Measurements from ENCODE around the gene KIAA0232. TPM values are rescaled to one million over a fixed set of nuclear protein-coding genes. Genes with fewer than 3 reads are reported as not detected.

KIAA0232 gene
- total and polyA plus RNA-seq, 10 of the 15 experiments (the other 5 are each of a cell fraction or from before 2014, with no cell fraction given): 2.8 to 15.1 (median 10.8) TPM

GRCh38 chr4:6758728-6759127 is 23.8 kb upstream of the KIAA0232 start:
- BruUV-seq (replicated peaks): no TSS peak
- intact Hi-C loops (cut with micrococcal nuclease; ENCODE audit: unreplicated experiment): no loop called here
- FAIRE-seq: no peak

GRCh38 chr4:6760865-6761264 is 21.7 kb upstream of the KIAA0232 start:
- no peaks in the 10 kb centered on the region for H4K20me1 ChIP-seq (ENCODE audit: control insufficient read depth, insufficient read depth)
- CTCF ChIA-PET: interaction anchor here (1.7 kb wide), 1 partner anchor 113 kb away, joined by 6 read pairs; no protein-coding TSS in a partner anchor
- no peaks in the 10 kb centered on the region for H3K36me3 ChIP-seq (ENCODE audit: control insufficient read depth in 2 of 2, insufficient read depth in 2 of 2, low read length in 1 of 2)
- H3K4me1 ChIP-seq (ENCODE audit: control insufficient read depth, insufficient read depth, low read length): no peaks in the 10 kb centered on the region
- no peaks in the 10 kb centered on the region for H3K79me2 ChIP-seq (ENCODE audit: control insufficient read depth, insufficient read depth, low read length)
- H3K4me2 ChIP-seq (ENCODE audit: control insufficient read depth, insufficient read depth): no peak overlapping the region
- no peak overlapping the region for H2AFZ ChIP-seq (ENCODE audit: control insufficient read depth, low read depth, low read length)
- FAIRE-seq: no peak
- DNase-seq (ENCODE audit: low read depth, low spot score): no peak
- no peak overlapping the region for H3K27ac ChIP-seq (ENCODE audit: control insufficient read depth, insufficient read depth)
- POLR2A ChIA-PET: no interaction called here
- RAD21 ChIA-PET (ENCODE audit: unreplicated experiment): no interaction called here
- BruUV-seq (replicated peaks): no TSS peak
- no peak for ATAC-seq
- H3K9me3 ChIP-seq (replicated peaks; ENCODE audit: control insufficient read depth, insufficient read depth, low read length): no peaks in the 10 kb centered on the region
- SMC1A ChIA-PET (ENCODE audit: uncharacterized antibody, unreplicated experiment): no interaction called here
- intact Hi-C loops (cut with micrococcal nuclease; ENCODE audit: unreplicated experiment): no loop called here
- no peak overlapping the region for H3K4me3 ChIP-seq
- 17% methylated on average over 8 of the region's 9 CpGs for WGBS (ENCODE audit: insufficient coverage, insufficient replicate concordance, low lambda C conversion rate, missing lambda C conversion rate)
- no peak overlapping the region for H3K9ac ChIP-seq (ENCODE audit: control insufficient read depth, insufficient read depth, low read length)
- in situ Hi-C loops (cut with MboI): no loop called here
- peaks cover 0 to 2% of the 10 kb centered on the region in 2 experiments; a peak in 1 of 4 replicates for H3K27me3 ChIP-seq (replicated peaks in 1 of 2; ENCODE audit: control insufficient read depth in 2 of 2, insufficient read depth in 2 of 2, low read length in 1 of 2)
- TF ChIP-seq TBL1XR1 (IDR thresholded peaks at IDR 0.05; ENCODE audit: low read depth, low read length): no peak
- no peak for TF ChIP-seq ZNF274 (IDR thresholded peaks at IDR 0.05; ENCODE audit: insufficient read depth, insufficient read length)
- no peak for TF ChIP-seq RCOR1 (conservative IDR thresholded peaks at IDR 0.05; ENCODE audit: low read depth, low read length)
- TF ChIP-seq PRDM15 (CRISPR knock-in tag; IDR thresholded peaks at IDR 0.05): no peak
- no peak for TF ChIP-seq ESRRA (IDR thresholded peaks at IDR 0.05; ENCODE audit: low read length)
- TF ChIP-seq ETV6 (conservative IDR thresholded peaks at IDR 0.05 in 1 of 2, IDR thresholded peaks at IDR 0.05 in 1 of 2; ENCODE audit: borderline replicate concordance in 1 of 2, low read depth in 1 of 2): no peak
- no peak for TF ChIP-seq ZBED1 (IDR thresholded peaks at IDR 0.05; ENCODE audit: borderline replicate concordance)
- TF ChIP-seq POU2F2 (IDR thresholded peaks at IDR 0.05; ENCODE audit: borderline replicate concordance, low read depth, low read length): no peak
- no peak for TF ChIP-seq MYB (IDR thresholded peaks at IDR 0.05; ENCODE audit: borderline replicate concordance, low read depth, low read length)
- TF ChIP-seq HDGF (IDR thresholded peaks at IDR 0.05): no peak
- TF ChIP-seq CBFB (IDR thresholded peaks at IDR 0.05; ENCODE audit: low read depth): no peak
- no peak for TF ChIP-seq USF2 (IDR thresholded peaks at IDR 0.05; ENCODE audit: borderline replicate concordance, low read depth, low read length)

More at GRCh38 chr4:6758728-6759127, 23.8 kb upstream of the KIAA0232 start:
- Histone ChIP-seq H3K27ac (ENCODE audit: control insufficient read depth, insufficient read depth) (no peak overlapping the region), H3K9me3 (replicated peaks; ENCODE audit: control insufficient read depth, insufficient read depth, low read length) (no peaks in the 10 kb centered on the region), H3K4me1 (ENCODE audit: control insufficient read depth, insufficient read depth, low read length) (no peaks in the 10 kb centered on the region), H3K9ac (ENCODE audit: control insufficient read depth, insufficient read depth, low read length) (no peak overlapping the region), H3K79me2 (ENCODE audit: control insufficient read depth, insufficient read depth, low read length) (no peaks in the 10 kb centered on the region), H3K36me3 (ENCODE audit: control insufficient read depth in 2 of 2, insufficient read depth in 2 of 2, low read length in 1 of 2) (no peaks in the 10 kb centered on the region), H3K27me3 (replicated peaks in 1 of 2; ENCODE audit: control insufficient read depth in 2 of 2, insufficient read depth in 2 of 2, low read length in 1 of 2) (peaks cover 0 to 2% of the 10 kb centered on the region in 2 experiments; a peak in 2 of 4 replicates), H2AFZ (ENCODE audit: control insufficient read depth, low read depth, low read length) (no peak overlapping the region), H4K20me1 (ENCODE audit: control insufficient read depth, insufficient read depth) (no peaks in the 10 kb centered on the region), H3K4me2 (ENCODE audit: control insufficient read depth, insufficient read depth) (no peak overlapping the region), H3K4me3 (no peak overlapping the region)
- in situ Hi-C loops (cut with MboI): no loop called here
- no peak for TF ChIP-seq ATF3 (IDR thresholded peaks at IDR 0.05; ENCODE audit: borderline replicate concordance, extremely low read depth, low read depth, low read length)
- no peak for TF ChIP-seq POLR2A (IDR thresholded peaks at IDR 0.05; ENCODE audit: low read depth, low read length)
- DNase-seq (ENCODE audit: low read depth, low spot score): no peak
- whole genome bisulfite sequencing (ENCODE audit: insufficient coverage, insufficient replicate concordance, low lambda C conversion rate, missing lambda C conversion rate): 58% methylated on average over 4 of the region's 4 CpGs
- ChIA-PET CTCF (interaction anchor here (1.4 to 1.6 kb wide), 3 partner anchors 9 to 39 kb away, joined by 3 to 5 read pairs (median 4); no protein-coding TSS in a partner anchor), SMC1A (ENCODE audit: uncharacterized antibody, unreplicated experiment) (interaction anchor here (0.6 kb wide), 2 partner anchors 112 to 249 kb away, joined by 3 to 4 read pairs; no protein-coding TSS in a partner anchor), POLR2A (no interaction called here), RAD21 (ENCODE audit: unreplicated experiment) (no interaction called here)
- no peak for ATAC-seq

Data from GM12878 (cell line).